ENCODE results near the gene PDE6H.

DNA sequence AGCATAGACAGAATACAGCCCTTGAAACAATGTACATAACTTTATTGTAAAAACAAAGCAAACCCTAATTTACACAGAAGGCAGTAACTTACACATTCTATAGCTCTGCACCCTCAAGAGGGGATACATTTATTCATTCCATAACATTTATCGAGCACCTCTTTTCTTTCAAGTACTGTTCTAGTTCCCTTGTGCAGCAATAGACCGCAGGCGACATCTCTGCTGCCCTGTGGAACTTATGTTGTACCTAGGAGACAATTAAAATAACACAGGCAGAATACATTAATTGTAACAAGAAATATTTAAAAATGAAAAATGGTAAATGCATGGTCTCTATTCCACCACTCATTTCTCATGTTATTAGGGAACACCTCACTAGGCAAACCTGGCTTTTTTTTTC lies 10.0 kb upstream of the PDE6H start:
- TF ChIP-seq POLR2A (IDR thresholded peaks at IDR 0.05; ENCODE audit: low read depth, low read length) (no peak), POLR2AphosphoS5 (IDR thresholded peaks at IDR 0.05; ENCODE audit: low read depth, low read length) (no peak), TAF1 (IDR thresholded peaks at IDR 0.05; ENCODE audit: low read depth, low read length) (no peak), POU2F2 (IDR thresholded peaks at IDR 0.05; ENCODE audit: low read depth, low read length) (no peak), SPI1 (IDR thresholded peaks at IDR 0.05; ENCODE audit: low read depth, low read length) (no peak)
